ENCODE measurements around the gene ZNF394.

The ZNF394 gene

DNA sequence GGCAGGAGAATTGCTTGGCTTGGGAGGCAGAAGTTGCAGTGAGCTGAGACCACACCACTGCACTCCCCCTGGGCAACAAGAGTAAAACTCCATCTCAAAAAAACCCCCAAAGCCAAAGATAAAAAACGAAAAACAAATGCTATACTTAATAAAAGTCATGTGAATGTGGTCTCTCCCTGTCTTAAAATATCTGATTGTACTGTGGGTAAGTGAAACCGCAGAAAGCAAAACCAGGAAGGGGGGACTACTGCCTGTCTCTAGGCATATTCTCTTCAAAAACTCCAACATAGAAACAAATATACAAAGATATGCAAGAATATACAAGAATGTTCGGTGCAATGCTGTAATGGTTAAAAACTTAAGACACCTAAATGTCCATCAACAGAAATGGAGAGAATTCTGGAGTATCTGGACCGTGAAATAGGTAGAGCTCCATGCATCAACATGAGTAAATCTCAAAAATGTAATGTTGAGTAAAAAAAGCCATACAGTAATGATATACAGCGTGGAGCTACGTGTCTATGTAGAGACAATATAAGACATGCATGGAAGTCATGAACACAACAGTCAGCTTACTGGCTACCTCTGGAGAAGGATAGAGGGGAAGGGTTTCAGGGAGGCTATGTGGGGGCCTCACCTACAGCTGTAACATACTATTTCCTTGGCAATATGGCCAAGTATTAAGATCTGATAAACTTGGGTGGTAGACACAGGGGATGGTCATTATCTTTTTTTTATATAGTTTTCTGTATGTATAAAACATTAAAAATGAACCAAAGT lies 2.1 kb downstream of the ZNF394 start:
- DNase-seq = no peak

GRCh38 chr7:99493823-99494222 lies 6.3 kb downstream of the ZNF394 start:
- DNase-seq = no peak

- DNase-seq = no peak
Observed at GRCh38 chr7:99490878-99491277, 9.2 kb downstream of the ZNF394 start.

- no peak for DNase-seq
Observed at GRCh38 chr7:99489235-99489634, 10.8 kb downstream of the ZNF394 start.

GRCh38 chr7:99485094-99485493 lies 15.0 kb downstream of the ZNF394 start:
- no peak for DNase-seq

DNA sequence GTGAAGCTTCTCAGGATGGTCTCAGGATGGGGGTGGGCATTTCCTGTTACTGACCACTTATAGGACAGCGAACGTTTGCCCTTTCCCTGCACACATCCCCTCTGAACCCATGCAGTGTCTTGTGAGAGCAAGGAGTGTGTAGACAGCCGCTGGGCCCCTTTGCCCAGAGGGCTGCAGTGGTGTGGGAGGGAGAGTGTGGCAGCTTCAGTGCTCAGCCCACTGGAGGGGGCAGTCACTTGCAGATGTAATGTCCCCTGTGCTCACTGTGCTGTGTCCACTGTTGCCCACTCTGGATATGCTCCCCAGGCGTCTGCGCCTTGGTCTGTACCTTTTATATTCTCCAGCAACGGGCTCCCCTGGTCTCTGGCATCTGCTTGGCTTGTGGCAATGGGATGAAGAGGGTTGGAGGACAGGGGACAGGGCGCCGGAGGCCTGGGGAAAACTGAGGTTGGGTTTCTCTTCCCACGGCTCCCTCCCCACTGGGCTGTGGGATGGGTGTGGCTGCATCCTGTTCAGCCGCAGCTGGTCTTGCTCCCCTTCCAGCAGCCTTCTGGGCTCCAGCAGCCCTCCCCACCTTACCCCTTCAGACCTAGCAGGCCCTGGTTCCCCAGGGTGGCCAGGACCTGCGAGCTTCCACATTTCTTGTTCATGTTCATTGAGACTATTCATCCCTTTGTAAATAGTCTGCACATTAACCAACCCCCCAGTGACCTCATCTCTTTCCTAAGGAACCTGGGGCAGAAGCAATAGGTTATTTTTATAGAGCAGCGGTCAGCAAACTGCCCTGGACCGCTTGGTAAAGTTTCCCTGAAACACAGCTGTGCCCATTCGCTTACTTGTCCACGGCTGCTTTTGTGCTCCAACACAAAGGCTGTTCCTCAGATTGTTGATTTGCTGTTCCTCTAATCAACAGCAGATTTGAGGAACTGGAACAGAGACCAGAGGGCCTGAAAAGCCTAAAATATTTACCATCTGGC lies 21.3 kb downstream of the ZNF394 start:
- no peak for DNase-seq

GRCh38 chr7:99476107-99476506 lies 24.0 kb downstream of the ZNF394 start:
- no peak for DNase-seq

GRCh38 chr7:99473315-99473596 lies 26.8 kb downstream of the ZNF394 start:
- peak in 3 of 58 donors; percentile 15 to 59 (median 17) for DNase-seq

DNA sequence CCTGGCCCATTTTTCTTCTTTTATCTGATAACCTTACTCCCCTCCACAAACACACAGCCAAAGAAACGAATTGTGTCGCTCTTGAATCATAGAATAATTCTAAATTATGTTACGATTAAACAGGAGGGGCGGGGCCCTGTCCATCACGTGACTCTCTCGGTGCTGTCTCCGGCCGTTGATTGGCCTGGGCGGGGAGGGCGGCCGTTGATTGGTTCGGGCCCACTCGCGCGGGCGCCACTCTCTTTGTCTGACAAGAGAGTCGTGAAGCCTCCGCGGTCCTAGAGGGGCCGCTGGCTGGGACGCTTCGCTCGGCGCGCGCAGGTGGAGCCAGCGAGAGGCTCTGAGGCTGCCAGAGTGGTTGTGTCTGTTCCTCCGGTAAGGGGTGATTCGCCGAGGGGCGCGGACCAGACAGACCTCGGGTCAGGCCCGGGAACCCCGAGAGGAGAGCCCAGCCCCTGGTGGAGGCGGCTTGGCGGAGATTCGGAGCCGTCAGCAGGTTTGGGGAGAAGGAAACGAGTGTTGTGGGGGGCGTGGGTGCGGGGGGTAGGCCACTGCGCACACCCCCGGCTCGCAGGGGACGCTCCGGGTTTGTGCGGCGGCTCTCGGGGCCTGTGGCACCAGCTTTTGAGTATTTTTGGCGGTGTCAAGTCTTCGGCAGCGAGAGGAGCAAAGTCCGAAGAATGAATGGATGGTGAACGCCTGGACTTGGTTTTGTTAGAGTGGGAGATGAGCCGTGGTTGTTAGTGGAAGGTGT lies 27.3 kb downstream of the ZNF394 start, which contains the start of gene ZNF789:
TSS of gene ZNF789 (plus strand) at position 330 of the 754 bp plus-strand sequence. CDS start 3,567 bp downstream, outside the sequence.
- DNase-seq = peak; percentile 71 to 99 (median 96)

DNA sequence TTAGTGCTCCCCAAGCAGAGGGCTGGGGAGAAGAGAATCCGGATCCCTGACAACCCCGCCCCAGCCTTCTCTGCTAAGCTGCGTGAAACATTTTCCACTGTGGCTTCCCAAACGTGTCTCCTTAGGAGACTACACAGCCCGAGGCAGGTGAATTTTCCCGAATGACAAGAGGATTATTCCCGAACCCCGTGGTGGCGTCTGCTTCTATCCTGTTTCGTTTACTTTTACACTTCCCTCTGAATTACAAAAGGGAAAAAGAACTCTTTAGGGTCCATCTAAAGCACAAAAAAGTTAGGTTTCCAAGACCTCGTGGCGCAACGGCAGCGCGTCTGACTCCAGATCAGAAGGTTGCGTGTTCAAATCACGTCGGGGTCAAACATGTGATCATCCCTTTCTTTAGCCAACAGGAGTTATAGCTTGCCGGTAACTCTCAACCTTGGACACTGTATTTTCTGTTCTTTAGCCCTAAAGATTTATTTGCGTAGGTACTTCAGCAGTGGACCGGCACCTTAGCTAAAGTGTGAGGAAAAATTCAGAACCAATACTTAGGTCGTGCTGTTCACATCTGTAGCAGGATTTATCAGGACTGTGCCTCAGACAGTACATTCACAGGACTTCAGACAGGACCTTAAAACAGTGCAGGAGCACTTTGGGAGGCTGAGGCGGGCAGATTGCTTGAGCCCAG lies 30.6 kb downstream of the ZNF394 start:
- no peak for DNase-seq

- DNase-seq = no peak
Observed at GRCh38 chr7:99468336-99468918, 31.7 kb downstream of the ZNF394 start.

DNA sequence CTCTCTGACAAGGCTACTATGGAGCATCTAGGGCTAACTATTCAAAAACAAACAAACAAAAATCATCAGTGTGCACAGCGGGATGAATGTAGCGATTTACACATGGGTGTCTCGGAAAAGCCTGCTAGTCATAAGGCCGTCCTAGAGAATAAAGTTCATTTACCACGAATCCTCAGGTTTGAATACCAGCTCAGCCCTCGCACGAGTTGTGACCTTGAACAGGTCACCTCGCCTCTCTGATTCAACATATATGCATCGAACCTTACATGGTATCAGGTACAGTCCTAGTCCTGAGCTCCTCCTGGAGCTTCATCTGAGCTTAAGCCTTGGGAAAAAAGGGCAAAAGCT lies 34.7 kb downstream of the ZNF394 start:
- no peak for DNase-seq

- DNase-seq = no peak
Observed at GRCh38 chr7:99461221-99461620, 38.9 kb downstream of the ZNF394 start.

GRCh38 chr7:99460651-99461050 lies 39.4 kb downstream of the ZNF394 start:
- DNase-seq = no peak

GRCh38 chr7:99459087-99459486 lies 41.0 kb downstream of the ZNF394 start:
- DNase-seq = peak in 2 of 58 donors; percentile 10 to 14

- no peak for DNase-seq
Observed at GRCh38 chr7:99457650-99458493, 42.2 kb downstream of the ZNF394 start.

GRCh38 chr7:99457050-99457649 lies 42.9 kb downstream of the ZNF394 start:
- DNase-seq = no peak

GRCh38 chr7:99456288-99456687 lies 43.8 kb downstream of the ZNF394 start:
- peak in 6 of 58 donors; percentile 6 to 23 (median 18) for DNase-seq

GRCh38 chr7:99455874-99456273 lies 44.2 kb downstream of the ZNF394 start:
- no peak for DNase-seq
